GM19397 (cell line): ENCODE results near the gene NOC3L.

Experiments used
- ATAC-seq: cut with Tn5 transposase; IDR thresholded peaks from one replicate; pipeline ENCODE4 v1.9.1; 2021; ENCODE audit warnings: mild to moderate bottlenecking, moderate library complexity; ENCODE audit not compliant: unreplicated experiment

Gene NOC3L

GRCh38 chr10:94308866-94309265 lies 53.9 kb downstream of the NOC3L start:
- no peak for ATAC-seq

- ATAC-seq: no peak
These were observed 55.6 kb downstream of the NOC3L start for GRCh38 chr10:94307046-94307615.

DNA sequence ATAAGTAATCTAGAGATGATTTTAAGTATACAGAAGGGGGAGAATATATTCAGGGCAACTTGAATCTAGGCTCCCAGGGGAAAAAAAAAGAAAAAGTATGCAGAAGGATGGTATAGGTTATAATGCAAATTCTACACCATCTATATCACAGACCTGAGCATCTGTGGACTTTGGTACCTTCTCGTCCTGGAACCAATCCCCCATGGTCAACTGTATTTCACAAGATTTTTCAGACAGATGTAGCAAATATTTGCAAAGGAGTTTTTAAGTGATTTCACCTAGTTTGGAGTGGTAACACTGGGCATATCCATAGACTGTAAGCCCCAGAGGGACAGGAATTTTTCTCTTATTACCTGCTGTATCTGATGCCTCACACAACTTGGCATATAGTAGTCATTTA lies 58.8 kb downstream of the NOC3L start:
- ATAC-seq: no peak

- no peak for ATAC-seq
These were observed 62.7 kb downstream of the NOC3L start for GRCh38 chr10:94300042-94300441.

- no peak for ATAC-seq
These were observed 63.3 kb downstream of the NOC3L start for GRCh38 chr10:94299417-94299816.

- ATAC-seq: no peak
These were observed 68.6 kb downstream of the NOC3L start for GRCh38 chr10:94294168-94294567.

- no peak for ATAC-seq
These were observed 69.4 kb downstream of the NOC3L start for GRCh38 chr10:94293354-94293753.

DNA sequence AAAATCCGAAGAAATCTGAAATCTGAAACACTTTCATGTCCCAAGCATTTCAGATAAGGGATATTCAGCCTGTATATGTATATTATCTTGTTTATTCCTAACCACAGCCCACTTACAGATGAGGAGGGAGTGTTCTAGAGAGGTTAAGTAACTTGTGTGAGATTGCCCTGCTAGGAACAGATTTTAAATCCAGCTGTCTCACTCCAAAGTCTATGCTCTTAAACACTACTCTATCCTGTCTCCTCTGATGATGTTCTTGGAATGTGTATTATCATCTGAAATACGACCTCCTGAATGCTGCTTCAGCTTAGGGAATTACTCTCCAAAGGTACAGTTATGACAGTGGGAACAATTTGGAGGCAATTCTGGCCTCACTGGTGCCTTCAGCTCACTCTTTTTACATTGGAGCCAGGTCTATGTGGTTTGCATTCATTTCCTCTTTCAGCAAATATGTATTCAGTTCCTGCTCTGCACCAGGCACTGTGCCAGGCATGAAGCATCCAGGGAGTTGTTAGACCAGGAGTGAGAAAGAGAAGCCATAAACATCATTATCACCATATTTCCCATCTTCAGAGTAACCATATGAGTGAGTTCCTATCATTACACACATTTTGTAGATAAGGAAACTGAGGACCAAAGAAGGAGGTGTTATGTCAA lies 70.2 kb downstream of the NOC3L start:
- no peak for ATAC-seq

- ATAC-seq: no peak
These were observed 74.2 kb downstream of the NOC3L start for GRCh38 chr10:94288361-94289101.

DNA sequence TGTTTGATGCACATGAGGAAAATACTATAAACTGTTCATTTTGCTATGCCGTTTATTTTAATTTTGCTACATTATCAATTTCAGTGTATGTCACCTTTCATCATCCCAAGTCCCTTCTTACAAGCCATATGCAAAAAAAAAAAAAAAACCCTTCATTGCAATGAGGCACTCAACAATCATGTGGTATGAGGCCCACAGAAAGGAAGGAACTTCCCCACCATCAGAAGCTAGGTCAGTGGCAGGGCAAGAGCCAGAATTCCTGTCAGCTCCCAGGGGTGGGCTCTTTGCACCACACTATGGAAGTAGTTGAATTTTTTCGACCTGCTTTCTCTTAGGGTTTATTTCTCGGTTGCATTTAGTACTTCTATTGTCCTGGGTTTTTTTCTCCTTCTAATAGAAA lies 75.4 kb downstream of the NOC3L start:
- ATAC-seq: no peak

GRCh38 chr10:94286901-94287300 lies 75.8 kb downstream of the NOC3L start:
- no peak for ATAC-seq

GRCh38 chr10:94285271-94285670 lies 77.5 kb downstream of the NOC3L start:
- ATAC-seq: no peak
